NCI-H1436 treated with DMSO at 0.1 percent for 48 hours (cell line): ENCODE data around the gene TMEM38A.
A peak's percentile ranks its signal among the peaks of the same experiment; 100 is the strongest.
"Not testable (repeated sequence)": the region's sequence is repeated elsewhere in the genome, so short reads cannot be mapped to it uniquely, and the experiment has no call there.

Experiments
- DNase-seq: peaks from one replicate; lab custom pipeline; 2025; lab: John Stamatoyannopoulos, UW

The TMEM38A gene

GRCh38 chr19:16677055-16677454, 16.1 kb downstream of the TMEM38A start:
- DNase-seq: no peak

DNA sequence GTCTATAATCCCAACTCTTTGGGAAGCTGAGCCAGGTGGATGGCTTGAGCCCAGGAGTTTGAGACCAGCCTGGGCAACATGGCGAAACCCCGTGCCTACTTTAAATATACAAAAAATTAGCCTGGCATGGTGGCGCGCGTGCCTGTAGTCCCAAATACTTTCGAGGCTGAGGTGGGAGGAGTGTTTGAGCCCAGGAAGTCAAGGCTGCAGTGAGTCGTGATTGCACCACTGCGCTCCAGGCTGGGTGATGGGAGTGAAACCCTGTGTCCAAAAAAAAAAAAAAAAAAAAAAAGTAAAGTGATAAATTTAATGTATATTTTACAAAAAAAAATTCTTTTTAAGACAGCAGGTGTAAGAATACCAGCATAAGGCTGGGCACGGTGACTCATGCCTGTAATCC, 17.6 kb downstream of the TMEM38A start:
- no peak for DNase-seq

DNA sequence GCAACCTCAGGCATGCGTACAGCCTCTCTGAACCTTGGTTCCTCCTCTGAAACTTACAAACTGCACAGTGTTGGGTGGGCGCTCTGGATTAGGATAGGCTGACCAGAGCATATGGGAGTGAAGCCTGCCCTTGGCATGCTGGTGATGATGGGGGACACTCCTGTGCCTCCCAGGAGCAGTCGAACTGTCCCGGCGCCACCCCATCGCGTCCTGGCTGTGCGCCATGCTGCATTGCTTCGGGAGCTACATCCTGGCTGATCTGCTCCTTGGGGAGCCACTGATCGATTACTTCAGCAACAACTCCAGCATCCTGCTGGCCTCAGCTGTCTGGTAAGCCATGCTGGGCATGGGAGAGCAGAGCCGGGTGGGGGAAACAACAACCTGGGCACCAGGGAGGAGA, 18.9 kb downstream of the TMEM38A start:
- DNase-seq: no peak

DNA sequence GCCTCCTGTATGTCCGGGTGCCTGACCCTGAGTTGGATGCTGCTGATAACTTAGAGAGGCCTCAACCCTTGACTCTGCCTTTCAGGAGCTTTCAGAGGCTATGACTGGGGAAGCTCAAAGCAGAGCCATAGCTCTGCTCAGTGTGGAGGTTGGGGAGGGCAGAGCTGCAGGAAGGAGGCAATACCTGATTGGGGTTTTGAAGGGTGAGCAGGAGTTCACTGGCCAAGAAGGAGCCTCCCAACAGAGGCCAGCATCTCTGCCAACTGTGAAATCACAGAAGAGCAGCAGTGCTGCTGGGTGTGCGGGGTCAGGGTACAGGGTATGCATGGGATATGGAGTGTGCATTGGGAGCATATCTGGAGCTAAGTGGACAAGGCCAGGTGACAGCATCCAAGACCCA, 21.6 kb downstream of the TMEM38A start:
- DNase-seq: no peak

- DNase-seq: no peak
Measured at GRCh38 chr19:16684216-16684615, 23.3 kb downstream of the TMEM38A start.

DNA sequence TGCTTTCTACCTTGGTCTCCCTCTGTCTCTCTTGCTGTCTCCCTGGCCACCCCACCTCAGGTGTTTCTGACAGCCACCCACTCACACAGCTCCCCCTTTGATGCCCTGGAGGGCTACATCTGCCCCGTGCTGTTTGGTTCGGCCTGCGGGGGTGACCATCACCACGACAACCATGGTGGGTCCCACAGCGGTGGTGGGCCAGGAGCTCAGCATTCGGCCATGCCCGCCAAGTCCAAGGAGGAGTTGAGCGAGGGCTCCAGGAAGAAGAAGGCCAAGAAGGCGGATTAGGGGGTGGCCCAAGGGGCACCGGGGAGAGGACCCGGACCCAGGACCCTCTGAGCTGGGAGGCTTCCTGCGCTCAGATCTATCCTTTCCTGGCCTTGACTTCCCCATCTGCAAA, 27.1 kb downstream of the TMEM38A start:
- no peak for DNase-seq

- no peak for DNase-seq
Measured at GRCh38 chr19:16698914-16699313, 38.0 kb downstream of the TMEM38A start.

DNA sequence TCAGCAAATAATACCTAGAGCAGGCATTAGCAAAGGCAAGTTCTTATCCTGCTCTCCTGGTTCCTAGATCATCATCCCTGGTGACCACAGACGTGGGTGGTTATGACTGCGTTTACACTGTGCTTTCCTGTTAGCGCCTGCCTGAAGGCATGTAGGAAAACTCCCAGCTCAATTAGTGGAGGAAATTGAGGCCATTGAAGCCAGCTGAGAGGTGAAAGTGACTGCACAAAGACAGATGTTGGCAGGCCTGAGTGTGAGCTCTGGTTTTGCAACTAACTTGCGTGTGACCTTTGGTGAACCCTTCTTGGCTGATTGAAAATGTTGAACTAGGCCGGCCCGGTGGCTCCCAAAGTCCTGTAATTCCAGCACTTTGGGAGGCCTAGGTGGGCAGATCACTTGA, 41.2 kb downstream of the TMEM38A start:
- no peak for DNase-seq

- no peak for DNase-seq
Measured at GRCh38 chr19:16703677-16704076, 42.7 kb downstream of the TMEM38A start.

DNA sequence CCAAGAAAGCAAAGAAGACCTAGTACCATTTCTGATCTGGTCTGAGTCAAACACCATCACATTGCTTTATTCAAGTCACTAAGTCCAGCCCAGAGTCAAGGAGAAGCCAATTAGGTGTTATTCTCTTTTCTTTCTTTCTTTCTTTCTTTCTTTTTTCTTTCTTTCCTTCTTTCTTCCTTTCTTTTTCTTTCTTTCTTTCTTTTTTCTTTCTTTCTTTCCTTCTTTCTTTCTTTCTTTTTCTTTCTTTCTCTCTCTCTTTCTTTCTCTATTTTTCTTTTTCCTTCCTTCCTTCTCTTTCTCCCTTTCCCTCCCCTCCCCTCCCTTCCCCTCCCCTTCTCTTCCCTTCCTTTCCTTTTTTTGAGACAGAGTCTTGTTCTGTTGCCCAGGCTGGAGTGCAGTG, 49.9 kb downstream of the TMEM38A start:
- not testable (repeated sequence) for DNase-seq

- not testable (repeated sequence) for DNase-seq
Measured at GRCh38 chr19:16712295-16712694, 51.4 kb downstream of the TMEM38A start.

GRCh38 chr19:16714702-16715287, 53.9 kb downstream of the TMEM38A start:
- no peak for DNase-seq

GRCh38 chr19:16715611-16716010, 54.7 kb downstream of the TMEM38A start:
- no peak for DNase-seq

GRCh38 chr19:16721051-16721450, 60.1 kb downstream of the TMEM38A start:
- DNase-seq: no peak

GRCh38 chr19:16722591-16722990, 61.7 kb downstream of the TMEM38A start:
- DNase-seq: no peak

- peak; percentile 40 for DNase-seq
Measured at GRCh38 chr19:16726916-16727315, 66.0 kb downstream of the TMEM38A start.

- DNase-seq: not testable (repeated sequence)
Measured at GRCh38 chr19:16735650-16736266, 74.8 kb downstream of the TMEM38A start.

DNA sequence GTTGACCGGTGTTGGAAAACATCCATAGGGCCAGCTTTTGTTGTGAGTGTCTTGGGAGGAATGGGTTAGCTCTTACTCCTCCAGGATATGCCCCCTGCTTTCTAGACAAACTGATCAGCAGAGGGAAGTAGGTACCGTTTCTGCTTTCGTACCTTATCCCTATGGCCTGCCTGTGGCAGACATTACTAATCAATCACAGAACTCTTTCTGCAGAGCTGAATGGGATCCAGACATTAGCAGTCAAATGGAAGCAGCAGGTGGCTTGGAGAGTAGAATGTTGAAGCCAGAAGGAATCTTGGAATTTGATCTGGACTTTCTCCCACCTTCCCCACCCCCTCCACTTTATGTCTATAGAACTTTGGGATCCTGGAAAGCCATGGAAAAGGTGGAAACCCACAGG, 75.8 kb downstream of the TMEM38A start:
- DNase-seq: no peak

GRCh38 chr19:16737911-16738310, 77.0 kb downstream of the TMEM38A start:
- no peak for DNase-seq

DNA sequence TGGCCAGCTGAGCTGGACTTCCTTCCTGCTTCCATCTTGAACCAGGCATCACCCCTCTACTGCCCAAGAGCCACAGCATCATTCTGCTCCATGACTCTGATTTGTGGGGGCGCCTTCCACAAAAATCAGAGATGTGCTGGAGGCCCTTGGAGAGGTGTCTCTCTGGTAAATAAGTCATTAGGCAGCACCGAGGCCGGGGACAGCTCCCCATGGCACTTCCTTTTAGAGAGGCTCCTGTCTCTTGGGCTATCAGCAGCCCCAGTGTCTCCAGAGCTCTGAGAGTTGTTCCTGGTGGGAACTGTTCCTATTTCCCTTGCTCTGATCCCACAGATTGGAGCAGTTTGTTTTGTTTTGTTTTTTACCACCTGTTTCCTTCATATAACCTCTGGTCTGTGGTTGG, 78.6 kb downstream of the TMEM38A start:
- no peak for DNase-seq
